Activated CD4-positive, alpha-beta T cell treated with anti-CD3 and anti-CD28 coated beads, Interleukin-2, amount 50 U/mL, for 4 hours (primary cell): ENCODE measurements around the gene EFS.
A peak's percentile ranks its signal among the peaks of the same experiment; 100 is the strongest.
"Not testable (repeated sequence)": the region's sequence is repeated elsewhere in the genome, so short reads cannot be mapped to it uniquely, and the experiment has no call there.

Source experiments
- DNase-seq, 2 experiments: peaks; one replicate each; pipeline ENCODE4 v3.0.0-alpha.2; 2020

The EFS gene

DNA sequence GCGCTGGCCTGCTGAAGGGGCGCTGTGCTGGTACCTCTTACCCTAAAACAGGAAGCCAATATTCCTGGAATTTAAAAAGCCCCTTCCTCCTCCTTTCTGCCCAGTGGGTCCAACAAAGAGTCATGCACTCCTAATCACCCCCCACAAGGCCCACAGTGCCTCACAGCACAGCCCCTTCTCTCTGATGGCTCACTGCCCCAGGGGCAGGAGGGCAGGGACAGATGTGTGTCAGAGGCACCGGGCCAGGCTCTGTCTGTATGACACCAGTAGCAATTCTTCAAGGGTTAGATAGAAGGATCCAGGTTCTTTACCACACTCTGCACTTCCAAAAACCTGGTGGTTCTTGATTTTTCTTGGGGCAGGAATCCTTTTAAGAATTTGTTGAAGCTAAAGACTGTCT lies 34.2 kb upstream of the EFS start:
- DNase-seq = no peak

DNA sequence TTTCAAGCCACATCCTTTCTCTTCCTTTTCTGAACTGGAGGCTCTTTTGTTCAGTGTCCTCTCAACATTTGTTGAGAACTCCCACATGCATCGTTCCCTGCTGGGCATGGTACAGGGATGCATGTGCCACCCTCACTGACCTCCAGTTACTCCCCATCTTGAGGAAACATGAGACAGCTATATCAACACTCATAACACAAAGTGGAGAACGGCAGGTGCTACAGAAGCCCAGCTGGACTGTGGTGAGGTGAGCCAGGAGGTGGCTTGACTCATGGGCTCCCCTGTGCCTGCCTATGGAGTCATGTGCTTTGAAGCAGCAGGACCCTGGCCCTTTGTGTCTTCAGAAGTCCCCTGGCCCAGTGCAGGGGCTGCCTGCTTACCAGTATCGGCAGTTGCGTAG lies 33.4 kb upstream of the EFS start:
- no peak for DNase-seq

DNA sequence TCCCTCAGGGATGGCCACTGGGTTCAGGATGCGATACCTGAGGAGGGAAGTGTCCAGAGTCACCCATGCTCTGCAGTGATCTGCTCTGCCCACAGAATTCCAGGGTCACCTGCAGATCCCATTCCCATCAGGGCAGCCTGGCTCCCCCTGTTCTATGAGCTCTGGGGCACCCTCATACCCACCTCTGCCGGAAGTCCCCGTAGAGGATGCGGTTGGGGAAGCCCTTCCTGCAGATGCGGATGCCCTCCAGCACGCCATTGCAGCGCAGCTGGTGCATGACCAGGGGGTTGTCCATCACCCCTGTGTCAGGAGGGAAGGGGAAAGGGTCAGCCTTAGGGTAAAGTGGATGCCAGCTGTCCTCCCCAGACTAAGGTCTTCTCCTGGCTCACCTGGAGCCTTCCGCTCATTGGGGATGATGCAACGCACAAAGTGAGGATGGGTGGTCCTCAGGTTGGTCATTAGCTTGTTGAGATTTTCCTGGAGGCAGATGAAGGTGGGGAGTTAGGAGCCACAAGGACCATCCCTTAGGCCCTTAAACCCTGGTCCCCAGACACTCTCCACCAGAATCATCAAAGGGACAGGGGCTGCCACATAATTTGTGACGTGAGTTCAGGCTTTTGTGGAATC lies 31.9 kb upstream of the EFS start:
- no peak for DNase-seq

DNA sequence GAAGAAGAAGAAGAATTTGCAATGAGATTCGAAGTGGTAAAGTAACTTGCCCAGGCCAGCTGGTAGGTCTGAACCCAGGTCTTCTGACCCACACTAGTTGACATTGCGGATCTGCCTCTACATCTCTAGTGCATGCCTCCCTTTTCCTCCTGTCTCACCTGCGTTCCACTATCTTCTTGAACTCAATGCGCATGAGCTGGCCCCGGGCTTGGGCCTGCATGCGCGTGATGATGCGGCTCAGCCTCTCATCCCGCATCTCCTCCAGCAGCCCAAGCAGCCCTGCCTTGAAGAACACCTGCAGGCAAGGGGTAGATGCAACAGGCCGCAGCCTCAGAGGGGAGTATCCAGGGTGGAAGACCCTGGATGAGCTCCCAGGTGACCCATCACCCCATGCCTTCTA lies 31.2 kb upstream of the EFS start:
- no peak for DNase-seq

DNA sequence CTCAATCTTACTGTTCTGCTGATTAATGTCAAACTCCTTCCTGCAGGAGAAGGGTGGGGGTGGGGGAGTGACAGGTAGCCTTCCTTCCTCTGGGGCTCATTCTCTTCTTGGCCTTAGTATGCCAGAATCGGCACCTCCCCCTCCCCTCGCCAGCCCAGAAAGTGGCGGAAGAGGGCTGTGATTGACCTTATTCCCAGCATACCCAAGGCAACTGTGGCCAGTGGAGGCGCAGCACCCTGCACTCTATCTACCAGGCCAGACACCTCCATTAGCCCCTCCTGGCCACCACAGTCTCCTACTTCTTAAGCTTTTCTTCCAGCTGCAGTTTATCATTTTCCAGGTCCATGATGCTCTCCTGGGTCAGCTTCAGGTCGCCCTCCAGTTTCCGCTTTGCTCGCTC lies 27.6 kb upstream of the EFS start:
- no peak for DNase-seq

DNA sequence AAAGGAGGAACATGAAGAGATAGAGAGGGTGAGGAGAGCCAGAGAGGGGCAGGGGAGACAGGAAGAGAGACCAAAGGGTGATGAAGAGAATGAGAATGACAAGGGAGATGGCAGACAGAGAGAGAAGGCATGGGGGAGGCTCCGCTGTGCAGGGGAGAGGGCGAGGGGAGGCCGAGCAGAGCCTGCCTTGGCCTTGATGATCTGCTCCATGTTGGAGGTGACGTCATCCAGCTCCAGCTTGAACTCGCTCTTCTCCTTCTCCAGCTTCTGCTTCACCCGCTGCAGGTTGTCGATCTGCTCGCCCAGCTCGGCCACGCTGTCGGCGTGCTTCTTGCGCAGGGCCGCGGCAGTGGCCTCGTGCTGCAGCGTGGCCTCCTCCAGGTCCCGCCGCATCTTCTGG lies 24.9 kb upstream of the EFS start:
- DNase-seq = not testable (repeated sequence)

DNA sequence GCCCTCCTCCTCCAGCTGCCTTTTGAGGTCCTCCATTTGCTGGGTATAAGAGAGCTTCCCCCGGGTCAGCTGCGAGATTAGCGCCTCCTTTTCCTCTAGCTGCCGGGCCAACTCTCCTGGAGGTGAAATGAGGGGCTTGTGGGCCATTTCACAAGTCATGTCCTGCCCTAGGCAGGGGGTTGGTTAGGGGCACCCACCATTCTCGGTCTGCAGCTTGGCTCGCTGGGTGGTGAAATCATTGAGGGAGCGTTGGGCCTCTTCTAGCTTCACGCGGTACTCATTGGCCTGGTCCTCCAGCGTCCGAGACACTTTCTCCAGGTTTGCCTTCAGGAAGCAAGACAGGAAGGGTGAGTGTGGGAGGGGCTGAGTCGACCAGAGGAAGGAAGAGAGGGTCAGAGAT lies 24.4 kb upstream of the EFS start:
- no peak for DNase-seq

DNA sequence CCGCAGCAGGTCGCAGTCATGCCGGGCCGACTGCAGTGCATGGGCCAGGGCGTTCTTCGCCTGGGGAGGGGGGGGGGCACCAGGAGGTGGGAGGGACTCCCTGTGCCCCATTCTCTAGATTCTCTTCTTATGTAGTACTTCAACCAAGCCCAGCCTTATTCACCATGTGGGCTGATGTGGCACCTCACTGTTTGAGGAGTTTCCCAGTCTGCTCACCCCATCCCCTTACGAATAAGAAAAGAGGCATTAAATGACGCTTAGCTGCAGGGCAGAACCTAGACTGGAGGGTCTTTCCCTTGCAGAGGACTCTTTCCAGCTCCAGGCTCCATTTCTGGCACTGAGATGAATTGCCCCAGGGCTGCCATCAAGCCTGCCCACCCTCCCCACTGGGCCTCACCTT lies 24.0 kb upstream of the EFS start:
- DNase-seq = no peak

DNA sequence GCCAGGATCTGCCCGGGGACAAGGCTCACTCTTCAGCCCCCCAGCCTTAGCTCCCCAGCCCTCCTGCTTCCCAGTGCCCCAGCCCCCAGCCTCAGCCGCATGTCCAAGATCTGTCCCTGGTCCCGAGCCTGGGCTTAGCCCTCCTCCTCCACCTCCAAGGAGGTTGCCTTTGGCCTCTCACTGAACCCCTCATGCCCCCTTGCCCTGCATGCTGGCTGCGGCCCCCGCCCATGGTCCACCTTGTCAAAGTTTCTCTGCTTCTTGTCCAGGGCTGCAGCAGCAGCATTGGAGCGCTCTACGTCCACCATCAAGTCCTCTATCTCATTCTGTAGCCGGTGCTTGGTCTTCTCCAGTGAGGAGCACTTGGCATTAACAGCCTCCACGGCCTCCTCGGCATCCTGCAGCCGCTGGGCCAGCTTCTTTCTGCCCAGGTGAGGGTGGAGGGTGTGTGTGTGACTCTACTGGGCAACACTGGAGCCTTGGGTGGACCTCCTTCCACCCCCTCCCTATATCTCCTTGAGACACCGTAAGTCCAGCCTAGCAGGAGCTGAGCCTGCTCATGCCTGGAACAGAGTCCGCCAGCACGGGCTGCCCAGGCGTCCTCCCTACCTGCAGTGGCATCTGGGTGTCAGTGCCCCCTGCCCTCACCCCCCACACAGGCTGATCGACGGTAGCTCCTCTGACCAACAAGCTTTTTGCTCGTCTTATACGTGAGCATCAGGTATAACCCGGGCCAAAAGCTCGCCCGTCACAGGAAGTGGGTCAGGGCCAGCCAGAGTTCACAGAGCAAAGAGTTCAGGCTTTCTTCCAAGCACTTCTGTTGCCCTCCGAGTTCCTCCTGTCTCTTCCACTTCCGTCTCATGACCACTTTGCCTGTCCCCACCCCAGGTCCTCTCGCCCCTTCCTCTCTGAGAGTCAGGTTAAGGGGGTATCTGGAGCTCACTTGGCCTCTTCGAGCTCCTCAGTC lies 23.2 kb upstream of the EFS start:
- DNase-seq = no peak

DNA sequence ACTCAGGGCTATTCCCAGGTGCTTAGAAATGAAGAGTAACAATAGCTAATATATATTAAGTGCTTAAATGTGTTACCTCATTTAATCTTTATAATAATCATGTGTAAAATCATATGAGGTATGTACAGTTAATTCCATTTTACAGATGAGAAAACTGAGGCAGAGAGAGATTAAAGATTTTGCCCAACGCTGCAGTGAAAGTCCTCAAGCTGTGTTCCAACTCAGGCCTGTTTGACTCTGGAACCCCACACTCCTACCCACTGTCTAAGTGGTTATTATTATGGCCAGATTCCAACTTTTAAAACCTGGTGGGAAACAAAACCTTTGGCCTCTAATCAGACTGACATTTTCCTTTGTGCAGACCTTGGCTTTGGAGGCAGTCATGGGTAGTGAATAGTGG lies 22.0 kb upstream of the EFS start:
- DNase-seq = no peak

DNA sequence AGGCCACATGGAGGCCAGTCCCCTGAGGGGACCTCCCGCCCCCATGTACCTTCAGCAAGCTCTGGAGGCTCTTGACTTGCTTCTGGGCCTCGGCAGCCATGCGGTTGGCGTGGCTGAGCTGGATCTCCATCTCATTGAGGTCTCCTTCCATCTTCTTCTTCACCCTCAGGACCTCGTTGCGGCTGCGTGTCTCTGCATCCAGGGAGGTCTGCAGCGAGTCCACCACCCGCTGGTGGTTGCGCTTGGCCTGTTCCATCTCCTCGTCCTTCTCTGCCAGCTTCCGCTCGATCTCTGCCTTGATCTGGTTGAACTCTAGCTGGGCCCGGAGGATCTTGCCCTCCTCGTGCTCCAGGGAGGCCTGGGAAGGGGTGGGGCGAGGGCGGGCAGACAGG lies 21.3 kb upstream of the EFS start:
- DNase-seq = not testable (repeated sequence)

DNA sequence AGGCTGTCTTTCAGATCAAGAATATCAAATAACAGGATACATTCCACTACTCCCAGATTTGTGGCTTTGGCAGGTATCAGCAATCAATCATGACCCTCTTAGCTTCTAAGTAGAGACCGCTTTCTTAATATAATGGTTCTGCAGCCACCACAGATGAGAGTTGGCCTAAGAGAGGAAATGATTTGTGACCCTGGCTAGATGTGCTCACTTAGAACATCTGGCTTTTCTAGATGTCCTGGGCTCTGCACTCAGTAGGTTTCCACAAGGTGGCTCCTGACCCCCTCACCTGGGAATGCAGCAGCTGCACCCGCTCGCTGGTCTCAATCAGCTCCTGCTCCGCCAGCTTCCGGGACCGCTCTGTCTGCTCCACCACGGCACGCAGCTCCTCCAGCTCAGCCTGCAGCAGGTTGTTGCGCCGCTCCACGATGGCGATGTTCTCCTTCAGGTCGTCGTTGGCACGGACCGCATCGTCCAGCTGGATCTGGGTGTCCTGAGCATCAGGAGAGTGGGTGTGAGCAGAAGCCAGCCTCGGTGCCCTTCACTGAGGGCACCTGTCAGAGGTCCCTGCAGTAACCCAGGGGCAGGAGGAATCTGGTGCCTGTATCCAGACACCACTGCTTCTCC lies 20.8 kb upstream of the EFS start:
- no peak for DNase-seq

DNA sequence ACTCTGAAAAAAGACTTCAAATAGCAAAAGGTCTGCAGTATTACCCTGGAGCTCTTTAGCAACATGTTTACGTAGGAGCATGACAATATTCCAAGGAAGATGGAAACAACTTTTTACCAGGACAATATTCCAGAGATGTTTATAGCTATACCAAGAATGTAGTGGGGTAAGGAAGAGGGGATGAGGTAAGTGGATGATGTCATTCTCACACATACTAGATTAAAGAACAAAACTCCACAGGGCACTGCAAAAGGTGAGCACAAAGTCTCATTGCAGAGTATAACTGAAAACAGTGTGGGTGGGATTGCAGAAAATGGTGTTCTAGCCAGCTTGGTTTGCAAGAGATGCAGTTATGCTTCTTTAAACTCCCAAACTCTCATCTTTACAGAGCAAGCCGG lies 20.3 kb upstream of the EFS start:
- no peak for DNase-seq

DNA sequence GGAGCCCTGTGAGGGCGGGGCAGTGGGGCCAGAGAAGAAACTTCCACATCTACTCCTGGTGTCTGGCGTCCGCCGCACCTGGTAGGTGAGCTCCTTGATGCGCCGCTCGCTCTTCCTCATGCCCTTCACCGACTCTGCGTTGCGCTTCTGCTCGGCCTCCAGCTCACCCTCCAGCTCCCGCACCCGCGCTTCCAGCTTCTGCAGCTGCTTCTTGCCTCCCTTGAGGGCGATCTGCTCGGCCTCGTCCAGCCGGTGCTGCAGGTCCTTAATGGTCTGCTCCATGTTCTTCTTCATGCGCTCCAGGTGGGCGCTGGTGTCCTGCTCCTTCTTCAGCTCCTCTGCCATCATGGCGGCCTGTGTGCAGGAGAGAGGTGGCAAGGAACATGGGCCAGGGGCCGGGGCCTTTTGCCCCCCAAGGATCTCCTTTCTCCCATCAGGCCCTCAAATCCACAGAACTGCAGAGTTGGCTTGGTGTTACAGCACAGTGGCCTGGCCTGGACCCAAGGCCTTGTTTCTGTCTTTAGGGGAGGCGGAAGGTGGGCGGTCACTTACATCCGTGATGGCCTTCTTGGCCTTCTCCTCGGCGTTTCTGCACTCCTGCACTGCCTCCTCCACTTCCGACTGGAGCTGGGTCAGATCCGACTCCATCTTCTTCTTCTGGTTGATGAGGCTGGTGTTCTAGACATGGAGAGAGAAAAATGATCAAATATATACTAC lies 19.6 kb upstream of the EFS start:
- no peak for DNase-seq

DNA sequence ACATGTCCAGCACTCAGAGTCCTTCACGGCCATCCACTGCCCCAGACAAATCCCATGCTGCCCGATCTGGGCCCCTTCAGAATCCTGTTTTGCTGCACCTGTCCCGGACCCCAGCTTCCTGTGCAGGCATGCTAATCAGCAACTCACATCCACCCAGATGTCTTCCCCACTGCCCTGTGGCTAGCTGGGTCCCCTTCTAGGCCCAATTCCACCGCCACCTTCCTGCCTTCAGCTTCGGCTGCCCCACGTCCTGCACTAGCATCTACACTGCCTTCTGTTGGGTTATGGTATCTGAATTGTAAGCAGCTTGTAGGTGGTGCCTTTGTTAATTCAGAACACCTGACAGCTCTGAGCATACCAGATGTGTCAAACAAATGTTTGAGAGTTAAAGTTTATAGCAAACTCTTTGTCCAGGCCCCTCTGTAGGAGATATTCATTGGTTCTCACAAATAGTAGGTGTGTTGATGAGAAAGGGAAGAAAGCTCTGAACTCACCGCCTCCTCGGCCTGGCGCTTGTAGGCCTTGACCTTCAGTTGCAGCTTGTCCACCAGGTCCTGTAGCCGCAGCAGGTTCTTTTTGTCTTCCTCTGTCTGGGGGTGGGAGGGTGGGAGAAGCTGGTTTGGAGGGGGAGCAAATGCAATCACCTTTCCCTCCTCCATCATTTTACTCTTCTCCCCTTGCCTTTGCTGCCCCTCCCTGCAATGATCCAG lies 17.9 kb upstream of the EFS start:
- DNase-seq = no peak

DNA sequence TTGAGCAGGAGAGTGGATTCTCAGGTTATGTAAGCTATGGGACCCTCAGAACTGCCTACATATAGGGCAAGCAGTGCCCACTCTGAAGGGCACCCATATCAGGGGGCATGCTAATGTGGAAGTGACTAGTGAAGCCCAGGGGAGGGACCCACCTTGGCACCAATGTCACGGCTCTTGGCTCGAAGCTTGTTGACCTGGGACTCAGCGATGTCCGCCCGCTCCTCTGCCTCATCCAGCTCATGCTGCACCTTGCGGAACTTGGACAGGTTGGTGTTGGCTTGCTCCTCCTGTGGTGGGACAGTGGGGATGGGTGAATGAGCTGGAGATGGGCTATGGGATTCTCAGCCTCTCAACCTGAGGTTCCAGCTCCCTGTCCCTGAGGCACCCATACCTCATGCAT lies 17.3 kb upstream of the EFS start:
- no peak for DNase-seq

DNA sequence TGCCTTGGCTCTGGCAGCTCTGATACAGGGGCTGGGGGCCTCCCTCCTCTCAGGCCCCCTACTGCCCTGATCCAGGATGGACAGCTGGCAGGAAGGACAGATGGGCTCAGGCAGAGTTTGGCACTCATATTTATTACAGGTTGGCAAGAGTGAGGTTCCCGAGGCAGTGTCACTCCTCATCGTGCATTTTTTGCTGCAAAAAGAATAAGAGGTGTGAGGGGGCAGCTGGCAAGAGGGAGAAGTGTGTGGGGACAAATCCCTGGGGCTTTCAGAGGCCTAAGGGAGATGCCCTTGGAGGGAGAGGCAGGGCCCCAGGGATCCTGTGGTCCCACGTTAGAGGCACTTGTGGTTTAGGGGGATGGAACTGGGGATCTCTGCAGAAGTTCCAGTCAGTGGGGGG lies 16.9 kb upstream of the EFS start:
- no peak for DNase-seq

DNA sequence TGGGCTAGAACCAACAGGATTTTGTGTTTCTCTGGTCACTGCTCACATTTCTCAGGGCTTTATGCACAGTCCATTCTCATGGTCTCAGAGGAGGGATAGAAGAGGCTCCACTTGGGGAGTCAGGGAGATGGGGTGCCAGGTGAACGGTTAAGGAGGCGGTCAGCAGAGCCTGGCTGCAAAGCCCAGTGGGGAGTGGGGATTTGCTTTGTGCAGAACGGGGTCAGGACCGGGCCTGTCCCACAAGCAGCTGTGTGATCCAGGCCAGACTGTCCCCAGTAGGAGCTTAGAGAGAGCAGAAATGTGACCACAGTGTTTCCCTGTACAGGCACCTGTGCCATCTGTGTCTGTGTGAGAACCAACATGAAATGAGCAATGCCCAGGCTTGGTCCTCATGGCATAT lies 16.0 kb upstream of the EFS start:
- DNase-seq = no peak

DNA sequence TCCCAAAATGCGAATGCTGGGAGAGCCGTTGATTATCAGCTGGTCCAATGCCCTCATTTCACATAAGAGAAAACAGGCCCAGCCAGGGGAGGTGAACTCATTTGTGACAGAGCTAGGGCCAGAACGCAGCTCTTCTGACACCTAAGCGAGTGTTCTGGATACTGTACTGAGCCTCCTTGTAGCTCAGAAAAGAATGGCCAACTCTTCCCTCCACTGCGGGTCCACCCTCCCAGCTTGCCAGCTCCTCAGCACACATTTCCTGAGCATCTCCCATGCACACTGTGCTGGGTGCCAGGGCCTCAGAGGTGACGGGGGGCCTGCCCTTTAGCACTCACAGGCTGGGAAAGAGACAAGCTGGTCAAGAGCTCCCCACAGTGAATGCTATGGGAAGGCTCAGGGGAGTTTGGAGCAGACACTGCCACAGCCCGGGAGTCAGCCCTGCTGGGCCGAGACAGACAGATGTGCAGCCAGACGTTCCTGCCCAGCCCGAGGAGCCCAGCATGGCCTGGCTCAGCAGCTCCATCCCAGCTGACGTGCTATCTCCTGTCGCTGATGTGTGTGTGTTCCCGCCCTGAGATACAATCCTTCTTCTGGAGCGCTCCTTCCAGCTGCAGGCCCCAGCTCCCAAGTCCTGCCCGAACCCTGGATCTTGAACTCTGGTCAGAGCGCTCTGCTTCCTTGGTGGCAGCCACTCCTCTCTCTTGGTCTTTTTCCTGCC lies 15.4 kb upstream of the EFS start:
- no peak for DNase-seq

DNA sequence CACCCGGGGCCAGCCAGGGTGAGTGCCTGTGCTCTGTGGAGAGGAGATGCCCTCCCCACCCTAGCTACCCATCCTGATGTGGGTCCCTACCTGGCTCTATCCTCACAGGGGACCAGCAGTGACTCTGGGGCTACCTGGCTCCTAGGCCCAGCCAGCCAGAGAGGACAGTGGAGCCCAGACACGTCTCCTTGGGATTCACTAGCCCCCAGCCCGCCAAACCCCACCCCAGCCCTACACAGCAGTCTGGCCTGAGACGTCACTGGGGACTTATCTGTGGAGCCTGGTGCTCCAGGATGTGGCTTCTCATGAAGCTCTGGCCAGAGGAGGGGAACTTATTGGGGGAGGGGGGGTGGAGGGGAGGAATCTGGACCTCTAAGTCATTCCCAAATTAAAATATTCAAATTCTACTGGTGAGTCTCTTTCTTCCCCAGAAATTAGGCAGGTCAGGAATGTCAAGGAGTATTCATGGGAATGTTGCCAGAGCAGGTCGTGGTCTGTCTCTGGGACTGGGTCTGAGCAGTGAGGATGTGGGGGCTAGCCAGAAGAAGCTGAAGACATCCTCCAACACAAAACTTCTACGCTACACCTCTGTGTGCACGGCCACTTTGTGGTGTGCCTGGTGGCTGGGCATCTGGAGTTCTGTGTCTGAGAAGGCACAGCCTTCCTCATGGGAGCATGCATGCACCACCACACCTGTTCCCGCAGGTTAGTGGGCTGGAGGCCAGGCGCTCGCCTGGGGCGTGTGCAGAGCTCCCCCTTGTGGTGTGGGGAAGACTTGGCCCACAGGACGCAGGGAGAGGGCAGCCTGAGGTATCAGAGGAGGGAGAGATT lies 14.6 kb upstream of the EFS start:
- DNase-seq = peak; percentile 67 to 68

DNA sequence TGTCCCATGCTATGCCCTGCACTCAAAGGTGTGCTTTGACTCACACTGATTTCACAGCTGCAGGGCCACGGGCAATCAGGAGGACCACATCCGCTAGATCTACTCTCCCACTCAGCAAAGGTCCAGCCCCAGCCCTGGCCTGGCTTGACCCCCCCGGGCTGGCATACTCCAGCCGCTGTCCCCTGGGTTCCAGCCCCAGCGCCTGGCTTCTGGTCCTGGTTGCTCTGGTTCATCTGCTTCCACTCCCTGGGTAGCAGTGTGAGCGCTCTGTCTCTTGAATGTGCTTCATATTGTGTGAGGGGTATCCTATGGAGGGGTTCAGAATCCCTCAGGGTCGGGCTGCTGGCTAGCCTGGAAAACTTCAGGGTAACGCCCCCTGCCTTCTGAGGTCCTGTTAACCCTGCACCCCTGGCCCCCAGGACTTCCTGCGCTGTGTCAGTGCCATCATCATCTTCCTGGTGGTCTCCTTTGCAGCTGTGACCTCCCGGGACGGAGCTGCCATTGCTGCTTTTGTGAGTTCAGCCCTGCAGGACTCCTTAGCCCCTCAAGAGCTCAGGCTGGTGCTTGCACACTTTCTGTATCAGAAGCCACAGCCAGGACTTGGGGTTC lies 13.7 kb upstream of the EFS start:
- no peak for DNase-seq
